NCI-H69 (cell line): ENCODE measurements around the gene TNNT2.

Experiments
- DNase-seq: peaks from one replicate; lab custom pipeline; 2025; lab: John Stamatoyannopoulos, UW

The TNNT2 gene

DNA sequence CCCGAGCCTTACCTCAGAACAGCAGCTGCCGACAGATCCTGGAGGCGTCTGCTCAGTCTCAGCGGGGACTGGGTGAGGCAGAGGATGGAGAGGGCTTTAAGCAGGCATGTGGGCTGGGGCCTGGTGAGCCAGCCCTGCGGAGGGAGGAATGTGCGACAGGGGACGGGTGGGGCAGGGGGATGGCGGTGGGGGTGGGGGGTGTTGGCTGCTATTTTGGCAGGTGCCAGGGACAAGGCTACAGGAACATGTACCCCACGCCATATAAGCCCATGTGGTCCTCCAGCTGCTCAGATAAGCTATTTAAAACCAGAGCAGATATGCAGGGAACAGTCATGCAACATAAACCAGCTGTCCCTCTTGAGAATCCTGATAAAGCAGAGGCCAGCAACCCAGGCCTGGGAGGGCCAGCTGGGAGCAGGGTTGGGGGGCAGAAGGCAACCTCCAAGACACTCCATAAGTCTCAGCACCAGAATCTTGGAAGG lies at the start of gene TNNT2:
Gene TNNT2 (minus strand): TSS at position 70 of the 482 bp plus-strand sequence. CDS start 4,426 bp downstream, outside the sequence.
- no peak for DNase-seq

DNA sequence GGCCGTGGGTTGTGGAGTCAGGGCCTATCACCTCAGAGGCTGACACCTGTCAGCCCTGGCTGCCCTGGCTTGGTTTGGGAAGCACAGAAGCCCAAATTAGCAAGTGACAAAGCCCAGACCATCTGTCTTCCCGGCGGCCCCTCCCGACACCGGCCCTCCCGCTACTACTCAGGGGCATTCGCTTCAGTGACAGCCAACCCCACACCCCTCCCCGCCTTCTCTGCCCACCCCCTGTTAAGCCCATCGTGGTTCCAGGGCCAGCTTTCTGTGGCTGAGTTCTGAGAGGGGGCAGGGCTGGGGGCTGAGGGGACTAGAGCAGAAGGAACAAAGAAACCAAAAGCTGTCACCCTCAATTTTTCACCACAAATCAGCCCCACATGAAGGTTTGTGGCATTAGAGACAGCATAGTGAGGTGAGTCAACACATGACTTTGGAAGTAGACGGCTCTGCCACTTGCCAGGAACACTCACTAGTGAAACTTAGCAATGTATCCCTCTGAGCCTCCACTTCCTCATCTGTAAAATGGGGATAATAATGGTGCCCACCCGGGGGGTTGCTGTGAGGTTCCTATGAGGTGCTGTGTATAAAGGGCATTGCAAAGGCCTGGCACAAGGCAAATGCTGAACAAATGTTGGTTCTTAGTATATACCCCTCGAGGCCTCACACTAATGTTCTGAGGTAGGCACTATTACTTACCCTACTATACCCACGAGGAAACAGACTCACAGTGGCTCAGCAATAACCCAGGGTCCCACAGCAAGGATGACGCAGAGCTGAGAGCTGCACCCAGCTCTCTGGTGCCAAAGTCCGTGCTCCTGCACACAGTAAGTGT lies 49.2 kb upstream of the TNNT2 start:
- peak; percentile 42 for DNase-seq

DNA sequence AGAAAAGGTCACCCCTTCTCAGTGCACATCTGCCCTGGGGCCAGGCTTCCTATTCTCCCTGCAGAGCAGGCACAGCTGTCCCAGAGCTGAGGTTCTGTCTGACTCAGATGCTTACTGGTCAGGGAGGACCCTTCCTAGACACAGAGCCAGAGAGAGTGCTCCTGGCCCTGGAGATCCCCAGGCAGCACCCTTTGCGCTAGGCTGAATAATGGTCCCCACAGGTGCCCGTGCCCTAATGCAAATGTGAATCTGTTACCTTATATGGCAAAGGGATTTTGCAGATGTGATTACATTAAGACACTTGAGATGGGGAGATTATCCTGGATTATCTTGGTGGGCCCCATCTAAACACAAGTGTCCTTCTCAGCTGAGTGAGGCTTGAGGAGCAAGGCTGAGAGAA lies 46.7 kb upstream of the TNNT2 start:
- DNase-seq, result no peak

- no peak for DNase-seq
Measured at GRCh38 chr1:201423655-201424054, 46.2 kb upstream of the TNNT2 start.

DNA sequence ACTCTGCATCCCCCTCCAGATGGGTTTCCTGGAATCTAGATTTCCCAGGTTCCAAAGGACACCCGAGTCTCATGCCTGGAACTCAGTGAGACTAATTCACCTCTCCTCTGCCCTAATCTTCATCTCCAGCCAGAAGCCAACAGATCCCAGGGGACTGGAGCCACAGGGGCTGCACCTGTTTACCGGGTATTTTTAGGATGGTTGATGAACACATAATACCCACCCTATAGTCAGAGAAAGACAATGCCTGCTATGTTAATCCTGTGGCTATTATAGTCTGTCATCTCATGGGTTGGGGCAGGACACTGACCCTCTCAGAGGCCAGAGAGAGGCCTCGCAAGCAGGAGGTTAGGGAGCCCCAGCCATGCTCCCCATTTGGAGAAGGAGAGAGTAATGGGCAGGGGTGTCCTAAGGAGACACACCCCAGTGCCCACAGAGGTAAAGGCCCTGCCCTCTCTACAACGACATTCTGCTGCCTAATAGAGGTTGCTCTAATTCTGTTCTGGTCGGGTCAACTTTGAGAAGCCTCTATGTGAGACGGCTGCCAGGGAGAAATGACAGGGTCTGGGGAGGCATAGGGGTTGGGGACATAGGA lies 45.1 kb upstream of the TNNT2 start:
- peak; percentile 31 for DNase-seq

DNA sequence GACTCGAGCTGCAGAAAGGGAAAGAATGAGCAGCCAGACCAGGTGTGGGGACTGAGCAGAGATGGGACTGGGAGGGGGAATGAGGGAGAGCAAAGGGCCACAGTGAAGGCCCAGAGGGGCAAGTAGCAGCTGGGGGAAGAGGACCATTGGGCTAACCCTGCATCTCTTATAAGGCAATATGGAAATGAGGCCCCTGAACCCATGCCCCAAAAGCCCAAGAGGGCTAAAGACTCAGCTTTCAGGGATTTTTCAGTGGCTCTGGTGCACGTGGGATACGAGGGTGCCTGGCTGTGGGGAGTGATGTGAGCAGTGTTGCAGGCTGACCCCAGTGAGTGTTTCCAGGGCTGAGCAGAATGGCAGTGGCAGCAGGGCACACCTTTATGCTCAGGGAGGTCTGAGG lies 44.5 kb upstream of the TNNT2 start:
- no peak for DNase-seq

- no peak for DNase-seq
Measured at GRCh38 chr1:201421041-201421440, 43.6 kb upstream of the TNNT2 start.

DNA sequence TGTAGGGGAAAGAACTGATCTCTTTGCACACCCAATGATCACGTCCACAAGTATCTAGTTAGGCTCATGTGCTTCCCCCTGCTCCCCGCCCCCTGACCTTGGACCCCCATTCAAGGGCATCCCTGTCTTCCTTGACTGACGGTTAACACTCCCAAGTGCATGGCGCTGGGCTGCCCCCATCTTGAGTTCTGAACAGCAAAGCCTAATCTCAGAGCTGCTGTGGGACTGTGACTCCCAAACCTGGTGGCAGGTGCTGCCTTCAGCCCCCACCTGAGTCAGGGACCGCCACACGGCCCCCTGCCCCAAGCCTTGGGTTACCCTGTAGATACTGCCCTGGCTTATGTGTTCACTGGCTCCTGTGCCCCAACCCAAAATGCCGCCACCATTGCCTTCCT lies 43.1 kb upstream of the TNNT2 start:
- no peak for DNase-seq

GRCh38 chr1:201419746-201420607 lies 42.5 kb upstream of the TNNT2 start:
- no peak for DNase-seq

- DNase-seq, result no peak
Measured at GRCh38 chr1:201419256-201419655, 41.8 kb upstream of the TNNT2 start.

- no peak for DNase-seq
Measured at GRCh38 chr1:201418461-201418860, 41.0 kb upstream of the TNNT2 start.

DNA sequence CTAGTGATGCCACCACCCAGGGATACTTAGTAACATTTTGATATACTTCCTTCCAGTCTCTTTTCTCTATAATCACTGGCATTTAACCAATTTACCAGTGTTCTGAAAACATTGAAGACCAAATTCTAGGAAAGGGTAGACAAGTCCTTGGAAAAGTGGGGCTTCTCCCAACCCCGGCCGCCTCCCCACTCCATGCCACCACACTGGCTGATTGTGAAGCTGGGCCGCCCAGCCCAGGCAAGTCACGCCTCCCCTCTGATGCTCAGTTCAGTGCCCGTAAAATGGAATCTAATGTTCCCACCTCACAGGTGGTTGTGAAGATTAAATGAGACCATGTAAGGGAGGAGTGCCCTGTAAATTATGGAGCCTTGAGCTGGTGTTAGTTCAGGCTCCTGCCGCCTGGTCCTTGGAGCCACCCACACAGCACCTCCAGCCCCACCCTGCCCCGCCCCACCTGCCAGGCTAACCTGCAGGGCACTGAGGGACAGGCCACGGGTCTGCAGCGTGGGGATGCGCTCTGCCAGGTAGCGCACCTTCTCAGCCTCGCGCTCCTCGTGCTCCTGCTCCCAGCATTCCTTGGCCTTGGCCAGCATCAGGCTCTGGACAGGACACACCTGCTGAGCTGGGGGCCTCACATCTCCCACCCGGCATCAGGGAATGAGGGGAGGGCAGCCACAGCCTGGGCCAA lies 36.7 kb upstream of the TNNT2 start:
- DNase-seq, result peak; percentile 19

GRCh38 chr1:201411292-201411691 lies 33.8 kb upstream of the TNNT2 start:
- no peak for DNase-seq

DNA sequence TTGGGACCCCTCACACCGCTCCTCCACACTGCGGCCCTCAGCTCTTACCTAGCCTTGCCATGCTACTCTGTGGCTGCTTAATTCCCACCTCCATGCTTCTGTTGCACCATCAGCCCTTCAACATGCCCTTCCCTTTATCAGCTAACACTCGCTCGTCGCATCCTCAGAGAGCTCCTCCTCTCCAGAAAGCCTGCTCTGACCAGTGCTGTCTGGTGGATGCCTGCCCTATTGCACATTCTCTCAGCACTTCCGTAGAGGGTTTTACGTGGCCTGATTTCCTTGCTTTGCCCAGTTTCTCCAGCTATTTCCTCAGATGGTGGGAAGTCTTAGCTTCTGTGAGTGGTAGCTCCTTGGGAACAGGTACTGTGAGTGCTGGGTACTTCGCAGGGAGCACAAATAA lies 32.0 kb upstream of the TNNT2 start:
- no peak for DNase-seq

- DNase-seq, result no peak
Measured at GRCh38 chr1:201408834-201409200, 31.3 kb upstream of the TNNT2 start.

DNA sequence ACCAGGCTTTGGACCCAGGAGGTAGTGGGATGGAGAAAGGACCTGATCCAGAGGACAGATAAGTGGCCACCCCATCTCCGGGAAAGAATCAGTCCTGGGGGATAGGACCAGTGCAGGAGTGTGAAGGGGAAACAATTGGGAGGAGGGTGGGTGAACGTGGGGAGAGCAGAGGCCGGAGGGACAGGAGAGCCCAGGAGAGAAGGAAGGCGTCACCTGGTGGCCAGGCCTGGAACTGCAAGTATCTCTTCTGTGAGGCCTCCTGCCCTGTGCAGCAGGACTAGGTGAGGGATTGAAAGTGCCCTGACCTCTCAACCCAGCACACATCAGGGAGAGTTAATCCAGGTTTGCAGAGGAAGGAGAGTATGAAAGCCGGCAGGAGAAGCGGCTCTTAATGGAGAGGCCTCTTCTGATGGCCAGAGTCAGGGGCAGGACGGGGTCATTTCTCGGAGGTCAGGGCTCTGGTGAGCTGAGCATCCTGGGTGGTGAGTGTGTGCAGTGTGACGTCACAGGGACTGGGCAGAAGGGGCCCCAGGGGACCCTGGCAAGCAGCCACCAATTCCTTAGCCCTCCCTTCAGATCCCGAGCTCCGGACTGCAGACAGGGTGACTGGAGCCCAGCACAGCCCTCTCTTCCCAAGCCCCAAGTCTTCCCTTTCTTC lies 30.8 kb upstream of the TNNT2 start:
- peak; percentile 74 for DNase-seq

- DNase-seq, result no peak
Measured at GRCh38 chr1:201406831-201407406, 29.4 kb upstream of the TNNT2 start.

DNA sequence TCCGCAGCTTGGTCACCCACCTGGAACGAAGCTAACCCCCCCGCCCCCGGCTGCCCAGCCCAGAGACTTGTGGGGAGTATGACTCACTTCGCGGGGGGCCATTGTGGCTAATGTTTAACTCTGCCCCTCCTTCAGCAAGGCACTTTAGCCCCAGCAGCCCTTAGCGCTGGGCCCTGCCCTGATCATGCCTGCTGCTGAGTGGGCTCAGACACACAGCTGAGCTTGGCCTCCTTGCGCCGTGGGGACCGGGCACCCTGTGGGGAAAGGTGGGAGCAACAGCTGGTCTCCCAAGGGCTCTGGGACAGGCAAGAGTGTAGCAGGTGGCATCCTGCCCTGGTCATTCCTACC lies 28.0 kb upstream of the TNNT2 start:
- peak; percentile 20 for DNase-seq

- no peak for DNase-seq
Measured at GRCh38 chr1:201404722-201405483, 27.4 kb upstream of the TNNT2 start.

- DNase-seq, result no peak
Measured at GRCh38 chr1:201404055-201404454, 26.6 kb upstream of the TNNT2 start.
